OCI-LY7 (cell line): ENCODE measurements around the gene ADPGK. TPM values are rescaled to one million over a fixed set of nuclear protein-coding genes. Genes with fewer than 3 reads are reported as not detected.
"Not testable (repeated sequence)": the region's sequence is repeated elsewhere in the genome, so short reads cannot be mapped to it uniquely, and the experiment has no call there.

Experiments
- BruUV-seq: library from RNA; stranded (reverse); fragments of 400-500 nt; replicated peaks from 2 replicates; lab custom pipeline; 2021; lab: Mats Ljungman, UMichigan
- CTCF ChIA-PET: fragments of 300-600 bp; sonication (Branson Sonifier 250); formaldehyde crosslinking; loops from one replicate; lab custom pipeline; 2022; ENCODE audit warnings: antibody characterized with exemption; ENCODE audit not compliant: unreplicated experiment; lab: Charles Lee
- POLR2A ChIA-PET: fragments of 300-600 bp; sonication (Branson Sonifier 250); formaldehyde crosslinking; loops from one replicate; lab custom pipeline; 2022; ENCODE audit warnings: antibody characterized with exemption; lab: Charles Lee
- DNase-seq: peaks from one replicate; pipeline ENCODE4 v3.0.0-alpha.2; 2015; ENCODE audit warnings: low spot score
- H2AFZ ChIP-seq: fragments of 200-600 bp; sonication (generic), shearing (Covaris generic); 2 replicates; pipeline ENCODE4 v1.6.1; 2014; ENCODE audit warnings: mild to moderate bottlenecking, antibody characterized with exemption, low read length, moderate library complexity
- H3K27ac ChIP-seq: fragments of 200-600 bp; sonication (generic); 2 replicates; pipeline ENCODE4 v1.5.1; 2014; ENCODE audit warnings: mixed run types, low read depth, mild to moderate bottlenecking, moderate library complexity, low read length, inconsistent platforms; ENCODE audit not compliant: poor library complexity, severe bottlenecking
- H3K36me3 ChIP-seq: fragments of 200-600 bp; sonication (generic); 2 replicates; pipeline ENCODE4 v1.6.1; 2014; ENCODE audit warnings: mild to moderate bottlenecking, antibody characterized with exemption, low read length, moderate library complexity, mixed read lengths; ENCODE audit not compliant: insufficient read depth
- H3K4me1 ChIP-seq: fragments of 200-600 bp; sonication (generic); 2 replicates; pipeline ENCODE4 v1.5.1; 2014; ENCODE audit warnings: mild to moderate bottlenecking, low read length; ENCODE audit not compliant: insufficient read depth, poor library complexity, severe bottlenecking
- H3K4me2 ChIP-seq: fragments of 200-600 bp; sonication (generic); 2 replicates; pipeline ENCODE4 v1.6.1; 2014; ENCODE audit warnings: mild to moderate bottlenecking, low read length
- H3K4me3 ChIP-seq: fragments of 200-600 bp; sonication (generic); 2 replicates; pipeline ENCODE4 v1.5.1; 2014; ENCODE audit warnings: mild to moderate bottlenecking, low read depth, low read length; ENCODE audit not compliant: poor library complexity, severe bottlenecking
- H3K79me2 ChIP-seq: fragments of 200-600 bp; sonication (generic); 2 replicates; pipeline ENCODE4 v1.6.1; 2016; ENCODE audit warnings: low read depth, mild to moderate bottlenecking, low read length, moderate library complexity, mixed read lengths; ENCODE audit not compliant: insufficient read depth
- H3K9me2 ChIP-seq: fragments of 200-600 bp; sonication (generic); 2 replicates; pipeline ENCODE4 v1.6.1; 2016; ENCODE audit warnings: mild to moderate bottlenecking, low read length, mixed read lengths; ENCODE audit not compliant: insufficient read depth
- H3K9me3 ChIP-seq: fragments of 200-600 bp; sonication (generic); 2 replicates; pipeline ENCODE4 v1.6.1; 2014; ENCODE audit warnings: mild to moderate bottlenecking, mixed run types, low read length, mixed read lengths
- H4K20me1 ChIP-seq: fragments of 200-600 bp; sonication (generic); 2 replicates; pipeline ENCODE4 v1.6.1; 2014; ENCODE audit warnings: mild to moderate bottlenecking, antibody characterized with exemption, low read length, moderate library complexity, mixed read lengths; ENCODE audit not compliant: insufficient read depth
- CTCF ChIP-seq: fragments of 200-600 bp; sonication (generic); conservative IDR thresholded peaks from 2 replicates; pipeline ENCODE4 v1.5.1; 2014; ENCODE audit warnings: mild to moderate bottlenecking, antibody characterized with exemption, low read length, moderate library complexity, mixed read lengths
- EZH2phosphoT487 ChIP-seq: fragments of 200-600 bp; sonication (generic); IDR thresholded peaks from 2 replicates; pipeline ENCODE4 v1.6.1; 2018; ENCODE audit warnings: low read depth, borderline replicate concordance, mild to moderate bottlenecking, mixed run types, antibody characterized with exemption, low read length, moderate library complexity, mixed read lengths
- intact Hi-C: fragments of 100-400 bp; cut with micrococcal nuclease; formaldehyde crosslinking; loops from one replicate; pipeline ENCODE4 v1.10.0; 2022; ENCODE audit not compliant: unreplicated experiment
- total RNA-seq, 2 experiments: library from RNA; depleted of rRNA in 1 of 2; stranded (reverse); fragments of >200 nt in 1 of 2; shearing (Covaris generic) in 1 of 2; gene quantifications; 2 replicates each; pipeline ENCODE4 v1.2.3, GENCODE V29; 2014 to 2022

Gene ADPGK
- total RNA-seq, 2 experiments from 2014 or later: 74.9 to 86.8 TPM

DNA sequence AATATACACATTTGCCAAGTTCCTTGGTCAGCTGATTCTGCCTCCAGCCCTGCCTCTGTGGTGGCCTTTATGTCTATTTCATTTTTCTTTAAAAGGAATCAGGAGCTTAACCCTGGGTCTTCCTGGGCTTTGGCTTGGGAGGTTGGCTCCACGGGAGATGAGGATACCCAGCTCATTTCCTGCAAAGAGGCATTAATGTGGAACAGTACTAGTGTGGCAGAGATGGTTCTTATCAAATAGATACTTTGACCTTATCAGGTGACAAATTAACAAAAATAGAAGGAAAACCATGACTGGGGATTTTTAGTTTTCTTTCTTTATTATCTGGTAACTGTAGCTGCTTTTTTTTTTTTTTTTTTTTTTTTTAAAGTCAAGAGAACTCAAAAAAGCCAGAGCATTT lies 54.7 kb downstream of the ADPGK start:
- Histone ChIP-seq H4K20me1 (no peaks in the 10 kb centered on the region), H3K27ac (no peak overlapping the region), H3K4me1 (no peaks in the 10 kb centered on the region), H3K4me3 (no peak overlapping the region), H3K4me2 (no peak overlapping the region), H3K36me3 (peaks cover 13% of the 10 kb centered on the region), H3K79me2 (no peaks in the 10 kb centered on the region), H3K9me3 (no peaks in the 10 kb centered on the region), H2AFZ (no peak overlapping the region), H3K9me2 (no peaks in the 10 kb centered on the region)
- ChIA-PET CTCF (interaction anchor here (0.6 kb wide), 1 partner anchor 225 kb away, joined by 3 read pairs; no protein-coding TSS in a partner anchor), POLR2A (interaction anchor here (0.6 kb wide), 2 partner anchors 11 to 214 kb away, joined by 3 to 6 read pairs; no protein-coding TSS in a partner anchor)
- no peak for DNase-seq
- intact Hi-C loops: loop anchor here (10.0 kb wide), 1 partner anchor 166 kb away; no protein-coding TSS in a partner anchor
- TF ChIP-seq EZH2phosphoT487 (no peak), CTCF (no peak)
- BruUV-seq: no TSS peak

DNA sequence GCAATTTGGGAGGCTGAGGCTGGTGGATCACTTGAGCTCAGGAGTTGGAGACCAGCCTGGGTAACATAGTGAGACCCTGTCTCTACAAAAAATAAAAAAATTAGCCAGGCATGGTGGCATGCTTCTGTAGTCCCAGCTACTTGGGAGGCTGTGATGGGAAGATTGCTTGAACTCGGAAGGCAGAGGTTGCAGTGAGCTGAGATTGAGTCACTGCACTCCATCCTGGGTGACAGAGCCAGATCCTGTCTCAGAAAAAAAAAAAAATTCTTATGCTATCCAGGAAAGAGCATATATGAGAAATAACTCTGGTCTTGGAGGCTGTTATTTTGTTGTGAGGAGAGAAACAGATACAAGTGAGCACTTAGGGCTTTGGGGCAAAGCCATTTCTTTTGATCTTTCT lies 55.3 kb downstream of the ADPGK start:
- not testable (repeated sequence) for H4K20me1 ChIP-seq, BruUV-seq
- intact Hi-C loops: loop anchor here (10.0 kb wide), 1 partner anchor 167 kb away; no protein-coding TSS in a partner anchor

GRCh38 chr15:72727154-72727553 lies 56.4 kb downstream of the ADPGK start:
- no TSS peak for BruUV-seq

More for the DNA sequence above, 55.3 kb downstream of the ADPGK start:
- H2AFZ ChIP-seq, H3K27ac ChIP-seq, H3K9me3 ChIP-seq, H3K4me2 ChIP-seq, H3K4me1 ChIP-seq, H3K79me2 ChIP-seq, H3K9me2 ChIP-seq, POLR2A ChIA-PET, H3K4me3 ChIP-seq, DNase-seq, CTCF ChIA-PET: not testable (repeated sequence)
- peaks cover 13% of the 10 kb centered on the region for H3K36me3 ChIP-seq

DNA sequence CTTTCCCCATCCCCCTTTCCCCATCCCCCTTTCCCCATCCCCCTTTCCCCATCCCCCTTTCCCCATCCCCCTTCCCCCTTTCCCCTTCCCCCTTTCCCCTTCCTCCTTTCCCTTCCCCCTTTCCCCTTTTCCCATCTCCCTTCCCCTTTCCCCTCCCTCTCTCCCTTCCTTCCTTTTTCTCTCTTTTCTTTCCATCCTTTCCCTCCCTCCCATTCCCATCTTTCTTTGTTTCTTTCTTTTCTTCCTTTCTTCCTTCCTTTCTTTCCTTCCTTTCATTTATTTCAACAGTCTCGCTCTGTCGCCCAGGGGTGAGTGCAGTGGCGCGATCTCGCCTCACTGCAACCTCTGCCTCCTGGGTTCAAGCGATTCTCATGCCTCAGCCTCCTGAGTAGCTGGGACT lies 57.7 kb downstream of the ADPGK start:
- H4K20me1 ChIP-seq, H3K9me3 ChIP-seq, H3K4me1 ChIP-seq, H3K9me2 ChIP-seq, POLR2A ChIA-PET, H3K4me2 ChIP-seq, BruUV-seq, H3K79me2 ChIP-seq, CTCF ChIA-PET, H2AFZ ChIP-seq, DNase-seq, H3K36me3 ChIP-seq, H3K27ac ChIP-seq, H3K4me3 ChIP-seq: not testable (repeated sequence)
- intact Hi-C loops: loop anchor here (10.0 kb wide), 1 partner anchor 169 kb away; no protein-coding TSS in a partner anchor

More at GRCh38 chr15:72727154-72727553, 56.4 kb downstream of the ADPGK start:
- CTCF ChIA-PET: interaction anchor here (1.0 kb wide), 1 partner anchor 25 kb away, joined by 4 read pairs; no protein-coding TSS in a partner anchor
- DNase-seq: no peak
- Histone ChIP-seq H3K9me2 (no peaks in the 10 kb centered on the region), H3K4me1 (no peaks in the 10 kb centered on the region), H3K36me3 (peaks cover 12% of the 10 kb centered on the region), H2AFZ (no peak overlapping the region), H3K9me3 (no peaks in the 10 kb centered on the region), H3K79me2 (no peaks in the 10 kb centered on the region), H4K20me1 (no peaks in the 10 kb centered on the region), H3K4me2 (no peak overlapping the region), H3K27ac (no peak overlapping the region), H3K4me3 (no peak overlapping the region)
- intact Hi-C loops: loop anchor here (10.0 kb wide), 1 partner anchor 168 kb away; no protein-coding TSS in a partner anchor
- POLR2A ChIA-PET: interaction anchor here (0.6 kb wide), 1 partner anchor 9 kb away, joined by 3 read pairs; no protein-coding TSS in a partner anchor
- no peak for TF ChIP-seq CTCF
- TF ChIP-seq EZH2phosphoT487: no peak
